GM21717 (cell line): ENCODE data around the gene BNIP3.

Source experiments
- ATAC-seq: cut with Tn5 transposase; IDR thresholded peaks from one replicate; pipeline ENCODE4 v1.9.1; 2021; ENCODE audit warnings: mild to moderate bottlenecking, moderate library complexity; ENCODE audit not compliant: unreplicated experiment

Gene BNIP3

GRCh38 chr10:131981429-131982184 lies at the start of gene BNIP3:
TSS of gene BNIP3 (minus strand) at chr10:131981923. CDS start at chr10:131981806, 117 bp downstream.
- ATAC-seq = peak; percentile 87

GRCh38 chr10:132030898-132031463 lies 49.3 kb upstream of the BNIP3 start:
- no peak for ATAC-seq

GRCh38 chr10:132028706-132029105 lies 47.0 kb upstream of the BNIP3 start:
- no peak for ATAC-seq

- no peak for ATAC-seq
These were observed 45.8 kb upstream of the BNIP3 start for GRCh38 chr10:132027423-132027983.

- peak; percentile 84 for ATAC-seq
These were observed 41.5 kb upstream of the BNIP3 start for GRCh38 chr10:132023092-132023811.

- no peak for ATAC-seq
These were observed 40.5 kb upstream of the BNIP3 start for GRCh38 chr10:132022241-132022640.

- ATAC-seq = no peak
These were observed 39.9 kb upstream of the BNIP3 start for GRCh38 chr10:132021504-132022143.

- no peak for ATAC-seq
These were observed 39.3 kb upstream of the BNIP3 start for GRCh38 chr10:132021046-132021445.

- no peak for ATAC-seq
These were observed 38.7 kb upstream of the BNIP3 start for GRCh38 chr10:132020456-132020855.

- no peak for ATAC-seq
These were observed 37.6 kb upstream of the BNIP3 start for GRCh38 chr10:132019366-132019765.

- ATAC-seq = no peak
These were observed 36.7 kb upstream of the BNIP3 start for GRCh38 chr10:132018446-132018845.

GRCh38 chr10:132016514-132016913 lies 34.8 kb upstream of the BNIP3 start:
- ATAC-seq = no peak

- ATAC-seq = no peak
These were observed 29.7 kb upstream of the BNIP3 start for GRCh38 chr10:132011445-132011844.

GRCh38 chr10:132011024-132011423 lies 29.3 kb upstream of the BNIP3 start:
- ATAC-seq = no peak

GRCh38 chr10:132010483-132010882 lies 28.8 kb upstream of the BNIP3 start:
- ATAC-seq = no peak

GRCh38 chr10:132009575-132009974 lies 27.9 kb upstream of the BNIP3 start:
- no peak for ATAC-seq

GRCh38 chr10:132007681-132008080 lies 26.0 kb upstream of the BNIP3 start:
- no peak for ATAC-seq

- no peak for ATAC-seq
These were observed 25.2 kb upstream of the BNIP3 start for GRCh38 chr10:132006966-132007365.

GRCh38 chr10:132005147-132005546 lies 23.4 kb upstream of the BNIP3 start:
- no peak for ATAC-seq

- no peak for ATAC-seq
These were observed 22.3 kb upstream of the BNIP3 start for GRCh38 chr10:132004052-132004451.

- no peak for ATAC-seq
These were observed 21.7 kb upstream of the BNIP3 start for GRCh38 chr10:132003282-132003924.
